T1000 (cell line): ENCODE results near the gene NDUFS3.

ENCODE experiments used
- DNase-seq: peaks from one replicate; lab custom pipeline; 2025; ENCODE audit warnings: mixed read lengths; lab: John Stamatoyannopoulos, UW

NDUFS3 gene

GRCh38 chr11:47589977-47590861, 11.3 kb downstream of the NDUFS3 start:
- no peak for DNase-seq

- DNase-seq, result no peak
Observed at GRCh38 chr11:47591764-47592163, 12.9 kb downstream of the NDUFS3 start.

GRCh38 chr11:47592251-47592650, 13.4 kb downstream of the NDUFS3 start:
- no peak for DNase-seq

- DNase-seq, result no peak
Observed at GRCh38 chr11:47592970-47593369, 14.1 kb downstream of the NDUFS3 start.

GRCh38 chr11:47593492-47593933, 14.6 kb downstream of the NDUFS3 start:
- no peak for DNase-seq

- no peak for DNase-seq
Observed at GRCh38 chr11:47593934-47594855, 15.3 kb downstream of the NDUFS3 start, which contains the start of gene C1QTNF4. TSS of gene C1QTNF4 (minus strand) at chr11:47594411. CDS start at chr11:47590810, 3,601 bp downstream.

- DNase-seq, result no peak
Observed at GRCh38 chr11:47595029-47595428, 16.2 kb downstream of the NDUFS3 start.

GRCh38 chr11:47595967-47596366, 17.1 kb downstream of the NDUFS3 start:
- DNase-seq, result no peak

GRCh38 chr11:47599902-47600301, 21.0 kb downstream of the NDUFS3 start:
- DNase-seq, result no peak

- no peak for DNase-seq
Observed at GRCh38 chr11:47603295-47603694, 24.4 kb downstream of the NDUFS3 start.

GRCh38 chr11:47605921-47606320, 27.0 kb downstream of the NDUFS3 start:
- DNase-seq, result no peak

- no peak for DNase-seq
Observed at GRCh38 chr11:47606731-47607130, 27.9 kb downstream of the NDUFS3 start.

GRCh38 chr11:47607380-47607779, 28.5 kb downstream of the NDUFS3 start:
- no peak for DNase-seq

GRCh38 chr11:47609675-47610074, 30.8 kb downstream of the NDUFS3 start:
- DNase-seq, result no peak

GRCh38 chr11:47611348-47611794, 32.5 kb downstream of the NDUFS3 start:
- no peak for DNase-seq

GRCh38 chr11:47615249-47615648, 36.4 kb downstream of the NDUFS3 start:
- no peak for DNase-seq

GRCh38 chr11:47616726-47617416, 38.0 kb downstream of the NDUFS3 start:
- no peak for DNase-seq

GRCh38 chr11:47617417-47617809, 38.5 kb downstream of the NDUFS3 start:
- no peak for DNase-seq

GRCh38 chr11:47620836-47621378, 42.0 kb downstream of the NDUFS3 start:
- no peak for DNase-seq

- no peak for DNase-seq
Observed at GRCh38 chr11:47626234-47626633, 47.4 kb downstream of the NDUFS3 start.

GRCh38 chr11:47628026-47628425, 49.2 kb downstream of the NDUFS3 start:
- no peak for DNase-seq

- DNase-seq, result no peak
Observed at GRCh38 chr11:47631473-47631872, 52.6 kb downstream of the NDUFS3 start.
